Activated CD4-positive, alpha-beta T cell treated with anti-CD3 and anti-CD28 coated beads, Interleukin-10, Interleukin-2, amounts not matched to agents 100 ng/mL and 50 ng/mL, durations not matched to agents 16 hours and 8 hours (primary cell): ENCODE data around the gene SLC19A1.

Source experiments
- DNase-seq: peaks from one replicate; pipeline ENCODE4 v3.0.0-alpha.2; 2020

The SLC19A1 gene

DNA sequence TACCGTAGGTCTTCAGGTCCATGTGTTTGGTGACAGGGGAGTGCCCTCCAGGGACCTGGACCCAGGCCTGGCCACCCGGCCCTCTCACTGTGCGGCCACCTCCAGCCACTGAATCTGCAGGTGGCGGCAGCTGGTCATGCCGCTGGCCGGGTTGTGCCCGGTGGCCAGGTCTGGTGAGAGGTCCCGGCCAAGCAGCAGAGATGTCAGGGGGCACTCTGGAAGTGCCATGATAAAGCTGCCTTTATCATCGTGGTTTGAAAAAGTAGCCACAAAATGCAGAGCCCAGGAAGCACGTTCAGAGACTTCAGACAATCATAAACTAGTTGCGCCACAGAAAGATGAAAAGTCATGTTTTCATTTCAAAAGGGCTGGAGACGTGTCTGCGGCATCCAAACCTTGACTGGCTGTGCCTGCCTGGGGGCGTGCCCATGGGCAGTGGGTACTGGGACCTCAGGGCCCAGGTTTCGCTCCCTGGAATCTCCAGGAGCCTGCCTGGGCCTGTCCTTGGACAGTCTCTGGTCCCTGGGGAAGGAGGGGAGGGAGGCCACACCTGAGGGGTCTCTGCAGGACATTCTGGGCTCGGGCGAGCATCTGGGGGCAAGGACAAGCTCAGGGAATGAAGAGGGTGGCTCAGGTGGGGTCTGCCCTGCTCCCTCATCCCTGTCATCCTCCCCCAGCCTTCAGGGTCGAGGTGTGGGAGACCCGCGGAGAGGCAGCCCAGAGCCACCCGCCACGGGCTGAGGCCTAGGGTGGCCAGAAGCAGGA lies 92.4 kb downstream of the SLC19A1 start:
- DNase-seq: no peak

DNA sequence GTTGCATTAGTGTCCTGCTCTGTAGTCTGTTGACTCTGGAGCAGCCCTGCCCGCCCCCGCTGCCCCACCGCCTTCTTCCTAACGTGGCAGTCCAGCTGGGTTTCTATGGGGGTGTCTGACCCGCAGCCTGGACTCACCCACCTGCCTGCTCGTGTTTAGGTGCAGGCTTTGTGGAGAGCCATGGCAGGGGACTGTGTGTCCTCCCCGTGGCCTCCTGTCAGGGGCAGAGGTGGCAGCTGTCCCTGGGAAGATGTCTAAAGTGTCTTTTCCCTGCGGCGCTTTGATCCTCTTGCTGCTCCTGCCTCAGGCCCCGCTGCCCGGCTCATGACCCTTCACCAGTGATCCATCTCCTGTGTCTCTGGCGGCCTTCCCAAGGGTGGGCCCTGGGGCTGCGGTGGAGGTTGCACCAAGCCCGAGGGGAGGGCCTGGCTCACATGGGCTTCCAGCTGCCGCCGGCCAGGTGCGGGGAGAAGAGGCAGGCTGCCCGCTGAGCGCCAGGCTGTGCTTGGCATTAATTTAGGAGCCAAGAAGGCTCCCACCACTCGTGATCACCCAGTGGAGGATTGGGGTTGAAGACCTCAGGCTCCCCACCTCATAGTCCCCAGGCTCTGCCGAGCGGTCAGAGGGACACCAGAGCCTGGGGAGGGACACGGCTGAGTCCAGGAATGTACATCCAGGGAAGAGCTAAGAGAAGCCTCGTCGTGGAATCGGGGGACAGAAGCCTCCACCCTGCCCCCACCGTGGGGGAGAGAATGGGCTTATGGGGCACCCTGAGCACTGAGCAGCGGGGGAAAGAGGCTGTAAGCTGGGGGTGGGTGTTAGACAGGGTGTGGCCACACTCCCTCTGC lies 93.2 kb downstream of the SLC19A1 start:
- no peak for DNase-seq

DNA sequence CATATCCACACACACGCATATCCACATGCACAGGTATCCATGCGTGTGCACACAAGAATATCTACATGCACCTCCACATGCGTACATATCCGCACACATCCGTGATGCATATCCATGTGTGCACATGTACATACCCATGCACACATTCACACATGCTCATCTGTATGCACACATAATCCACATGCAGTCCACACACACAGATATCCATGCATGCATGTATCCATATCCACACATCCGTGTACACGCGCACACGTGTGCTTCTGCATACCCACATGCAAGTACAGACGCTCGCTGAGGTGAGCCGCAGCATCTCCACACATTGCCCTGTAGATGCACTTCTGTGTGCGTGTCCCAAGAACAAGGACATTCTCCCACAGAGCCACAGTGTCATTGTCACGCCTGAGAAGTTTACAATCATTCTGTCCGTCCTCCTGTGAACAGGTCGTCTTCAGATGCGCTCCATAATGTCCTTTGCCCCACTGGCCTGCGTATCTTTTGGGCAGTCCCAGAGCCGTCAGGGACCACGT lies 93.9 kb downstream of the SLC19A1 start:
- DNase-seq: no peak
